Heart right ventricle (tissue), 16 donors: ENCODE measurements around the gene PCDHB8. TPM values are rescaled to one million over a fixed set of nuclear protein-coding genes. Genes with fewer than 3 reads are reported as not detected.
"Not testable (repeated sequence)": the region's sequence is repeated elsewhere in the genome, so short reads cannot be mapped to it uniquely, and the experiment has no call there.

Source experiments
- ATAC-seq, 8 donors: fragments of 200-7000 bp; cut with Tn5 transposase; one replicate each; pipeline ENCODE4 v1.9.1; 2020; ENCODE audit warnings: mild to moderate bottlenecking in 8 of 8, moderate library complexity in 8 of 8, moderate number of reproducible peaks in 1 of 8
- DNase-seq, 2 donors: peaks; one replicate each; pipeline ENCODE4 v3.0.0-alpha.2; 2020
- H3K27ac ChIP-seq, 10 donors: fragments of 200-600 bp; sonication (generic) in 2 of 10; one replicate each; pipeline versions ENCODE4 v1.5.0 to v1.8.0; 2020 to 2022; ENCODE audit warnings: mild to moderate bottlenecking in 3 of 10
- H3K27me3 ChIP-seq, 7 donors: fragments of 200-600 bp; one replicate each; pipeline ENCODE4 v1.8.0; 2021 to 2022; ENCODE audit warnings: mild to moderate bottlenecking in 2 of 7
- H3K36me3 ChIP-seq, 9 donors: fragments of 200-600 bp; sonication (generic) in 1 of 9; one replicate each; pipeline versions ENCODE4 v1.5.0 to v1.8.0; 2020 to 2022; ENCODE audit warnings: mild to moderate bottlenecking in 2 of 9
- H3K4me1 ChIP-seq, 9 donors: fragments of 200-600 bp; sonication (generic) in 1 of 9; one replicate each; pipeline versions ENCODE4 v1.5.0 to v1.8.0; 2020 to 2022; ENCODE audit warnings: mild to moderate bottlenecking in 4 of 9
- H3K4me3 ChIP-seq, 10 donors: fragments of 200-600 bp; sonication (generic) in 2 of 10; one replicate each; pipeline versions ENCODE4 v1.5.0 to v1.8.0; 2020 to 2022; ENCODE audit warnings: mild to moderate bottlenecking in 7 of 10, moderate library complexity in 2 of 10
- H3K9me3 ChIP-seq, 11 donors: fragments of 200-600 bp in 10 of 11; sonication (generic) in 2 of 11; one replicate each; pipeline versions ENCODE4 v1.5.0 to v1.8.0; 2013 to 2022; ENCODE audit warnings: mild to moderate bottlenecking in 2 of 11, control low read depth in 1 of 11, moderate library complexity in 1 of 11
- CTCF ChIP-seq, 9 donors: fragments of 200-600 bp; sonication (generic) in 2 of 9; IDR thresholded peaks; one replicate each; pipeline versions ENCODE4 v1.5.0 to v1.8.0; 2021 to 2022; ENCODE audit warnings: antibody characterized with exemption in 9 of 9, mild to moderate bottlenecking in 5 of 9, moderate library complexity in 1 of 9
- WGBS, 2 donors: extraction: QIAGEN DNeasy Blood & Tissue Kit; methylation state at CpG; one replicate each; pipeline ENCODE4 v1.1.7; 2013; ENCODE audit warnings: inconsistent platforms in 1 of 2; 5-methylcytosine and 5-hydroxymethylcytosine counted together
- intact Hi-C, 10 donors: fragments of 100-400 bp; cut with DNase I; formaldehyde crosslinking; loops; one replicate each; pipeline versions ENCODE4 v1.11.1 to v1.14.2; 2022
- polyA plus RNA-seq, 2 donors: library from polyadenylated mRNA; stranded (reverse); fragments of 200-250 nt; gene quantifications; one replicate each; pipeline ENCODE4 v1.2.3, GENCODE V29; 2013
- total RNA-seq, 10 donors: library from RNA; stranded (reverse); fragmentation: NEBNext Ultra II Directional in 3 of 10; extraction: Animal tissue kit (Norgen Biotek cat#: 25700) in 3 of 10; gene quantifications; one replicate each; pipeline versions ENCODE4 v1.2.1 to v1.2.4, GENCODE V29; 2021 to 2023
- donor health status: Arrhythmogenic right ventricular cardiomyopathy.
- donor health status: ischemic (EF 13 %, LVEDD 7.1; RV severe dilation, severe dysfunction).
- donor health status: healthy with polysubstance abuse.
- donor health status: DM: no; HTN: yes; CAD: no.
- donor health status: DM: no; HTN: no; CAD: no.
- donor health status: ischemic (EF 25% LVEDD 6.9; RV normal size, moderate dysfunction).
- donor health status: ischemic (EF 25% LVEDD 5.7; RV mildly dilated, moderate dysfunction).
- donor health status: healthy.
- donor health status: DM: yes; HTN: yes; CAD: no.
- donor health status: Ischemic cardiomyopathy.
- donor health status: ischemic (EF 35%, LVEDD 5.7; RV mildly dilated, moderate dysfunction).
- donor health status: nonischemic (EF 11% LVEDD 7.7; RV severe dilation, severe dysfunction).
- donor health status: DM: yes; HTN: yes; CAD: no.
- donor health status: PGD.
- donor health status: ischemic (EF 29% LVEDD 5.4; RV normal size, mild dysfunction).
- donor health status: nonischemic (EF 23%, LVEDD 6.1; RV moderate dilation, normal function).

Gene PCDHB8
- total and polyA plus RNA-seq, 12 donors = 0.29 to 5.8 (median 1.7) TPM

DNA sequence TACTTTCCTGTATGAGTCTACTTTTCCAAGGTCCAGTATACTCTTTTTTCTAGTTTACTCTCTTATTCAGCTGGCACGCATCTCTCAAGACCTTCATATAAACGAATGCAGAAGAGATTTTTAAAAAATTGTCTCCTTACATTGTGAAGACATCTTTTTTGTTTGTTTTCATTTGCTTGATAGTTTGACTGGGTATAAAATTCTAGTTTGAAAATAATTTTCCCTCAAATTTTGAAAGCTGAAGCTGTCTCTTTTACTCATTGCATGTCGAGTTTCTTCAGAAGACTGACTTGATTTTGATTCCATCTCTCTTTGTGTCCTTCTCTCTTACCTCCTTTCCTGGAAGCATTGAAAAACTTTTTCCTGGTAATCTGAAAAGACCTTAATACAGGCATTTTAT lies 18.8 kb downstream of the PCDHB8 start:
- Histone ChIP-seq H3K27me3 (peaks cover 0 to 12% (median 6%) of the 10 kb centered on the region in 7 donors), H3K4me1 (no peaks in the 10 kb centered on the region), H3K36me3 (peaks cover 0 to 4% (median 0%) of the 10 kb centered on the region in 9 donors), H3K27ac (no peak overlapping the region), H3K4me3 (no peak overlapping the region), H3K9me3 (peaks cover 0 to 91% (median 57%) of the 10 kb centered on the region in 11 donors)
- no peak for TF ChIP-seq CTCF (IDR thresholded peaks at IDR 0.05)
- intact Hi-C loops = no loop called here
- WGBS, 2 donors = 26 to 29% methylated on average over 3 of the region's 3 CpGs
- ATAC-seq (no peak), DNase-seq (no peak)

DNA sequence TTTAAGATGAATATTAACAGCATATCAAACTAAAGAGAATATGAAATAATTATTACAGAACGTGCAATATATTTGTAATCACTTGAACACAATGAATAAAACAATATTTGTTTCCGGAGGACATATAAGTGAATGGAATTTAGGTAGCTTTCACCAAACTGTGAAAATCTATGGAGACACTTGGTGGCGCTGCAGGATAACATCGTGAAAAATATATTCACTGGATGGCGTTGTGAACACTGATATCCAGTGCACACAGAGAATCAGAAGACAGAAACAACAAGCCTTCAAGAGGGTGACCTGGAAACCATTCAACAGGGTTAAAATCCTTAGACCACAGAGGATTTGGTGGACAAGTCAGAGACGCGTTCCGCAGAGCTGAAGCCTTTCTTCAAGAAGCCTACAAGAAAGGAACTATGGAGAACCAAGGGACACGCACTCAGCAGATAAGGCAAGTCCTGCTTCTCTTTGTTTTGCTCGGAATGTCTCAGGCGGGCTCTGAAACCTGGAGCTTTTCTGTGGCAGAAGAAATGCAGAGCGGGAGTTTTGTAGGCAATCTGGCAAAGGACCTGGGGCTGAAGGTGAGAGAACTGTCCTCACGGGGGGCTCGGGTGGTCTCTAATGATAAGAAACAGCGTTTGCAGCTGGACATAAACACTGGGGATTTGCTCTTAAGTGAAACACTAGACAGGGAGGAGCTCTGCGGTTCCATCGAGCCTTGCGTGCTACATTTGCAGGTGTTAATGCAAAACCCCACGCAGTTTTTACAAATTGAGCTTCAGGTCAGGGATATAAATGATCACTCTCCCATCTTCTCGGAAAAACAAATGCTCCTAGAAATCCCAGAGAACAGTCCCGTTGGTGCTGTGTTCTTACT lies 22.0 kb downstream of the PCDHB8 start, which contains the start of gene PCDHB11:
TSS of gene PCDHB11 (plus strand) at position 269 of the 877 bp plus-strand sequence. CDS start at position 417, 148 bp downstream.
- peak within 1 kb of the TSS in 6 of 10 donors; percentile 1 to 20 (median 15) for H3K4me3 ChIP-seq
- DNase-seq = no peak
- no peaks in the 10 kb centered on the region for H3K4me1 ChIP-seq
- peaks cover 0 to 98% (median 56%) of the 10 kb centered on the region in 11 donors for H3K9me3 ChIP-seq
- TF ChIP-seq CTCF (IDR thresholded peaks at IDR 0.05) = peak in 4 of 9 donors; percentile 4 to 19 (median 18)
- H3K27ac ChIP-seq = no peak within 1 kb of the TSS
- ATAC-seq = no peak
- peaks cover 0 to 20% (median 9%) of the 10 kb centered on the region in 7 donors for H3K27me3 ChIP-seq
- peaks cover 0 to 18% (median 0%) of the 10 kb centered on the region in 9 donors for H3K36me3 ChIP-seq
- 32 to 33% methylated on average over 21 of the region's 21 CpGs for WGBS, 2 donors
- intact Hi-C loops = loop anchor here in 1 of 10 donors (10.0 kb wide), 1 partner anchor 125 kb away; the partner anchor contains the start of gene TAF7

DNA sequence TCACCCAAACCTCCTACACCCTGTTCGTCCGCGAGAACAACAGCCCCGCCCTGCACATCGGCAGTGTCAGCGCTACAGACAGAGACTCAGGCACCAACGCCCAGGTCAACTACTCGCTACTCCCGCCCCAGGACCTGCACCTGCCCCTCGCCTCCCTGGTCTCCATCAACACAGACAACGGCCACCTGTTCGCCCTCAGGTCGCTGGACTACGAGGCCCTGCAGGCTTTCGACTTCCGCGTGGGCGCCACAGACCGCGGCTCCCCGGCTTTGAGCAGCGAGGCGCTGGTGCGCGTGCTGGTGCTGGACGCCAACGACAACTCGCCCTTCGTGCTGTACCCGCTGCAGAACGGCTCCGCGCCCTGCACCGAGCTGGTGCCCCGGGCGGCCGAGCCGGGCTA lies 23.5 kb downstream of the PCDHB8 start:
- not testable (repeated sequence) for H3K4me1 ChIP-seq, DNase-seq, H3K27ac ChIP-seq, H3K4me3 ChIP-seq, ATAC-seq
- intact Hi-C loops = loop anchor here in 1 of 10 donors (10.0 kb wide), 1 partner anchor 124 kb away; the partner anchor contains the start of gene TAF7
- peaks cover 0 to 30% (median 0%) of the 10 kb centered on the region in 9 donors for H3K36me3 ChIP-seq
- 24 to 26% methylated on average over 23 to 27 of the region's 38 CpGs for WGBS, 2 donors
- peaks cover 0 to 29% (median 9%) of the 10 kb centered on the region in 7 donors for H3K27me3 ChIP-seq
- H3K9me3 ChIP-seq = peaks cover 0 to 98% (median 53%) of the 10 kb centered on the region in 11 donors

- WGBS, 2 donors = 25 to 28% methylated on average over 28 to 29 of the region's 35 CpGs
- ATAC-seq, H3K4me1 ChIP-seq, H3K27ac ChIP-seq, H3K4me3 ChIP-seq, DNase-seq: not testable (repeated sequence)
- peaks cover 0 to 35% (median 0%) of the 10 kb centered on the region in 9 donors for H3K36me3 ChIP-seq
- peaks cover 0 to 98% (median 48%) of the 10 kb centered on the region in 11 donors for H3K9me3 ChIP-seq
- peaks cover 0 to 34% (median 9%) of the 10 kb centered on the region in 7 donors for H3K27me3 ChIP-seq
- intact Hi-C loops = loop anchor here in 1 of 10 donors (10.0 kb wide), 1 partner anchor 123 kb away; the partner anchor contains the start of gene TAF7
These were observed 24.1 kb downstream of the PCDHB8 start for GRCh38 chr5:141201646-141202045.

- Histone ChIP-seq H3K9me3 (peaks cover 0 to 99% (median 39%) of the 10 kb centered on the region in 11 donors), H3K27me3 (peaks cover 0 to 51% (median 15%) of the 10 kb centered on the region in 7 donors), H3K4me1 (peaks cover 0 to 1% (median 0%) of the 10 kb centered on the region in 9 donors), H3K4me3 (peak within 1 kb of the TSS in 6 of 10 donors; percentile 12 to 34 (median 26)), H3K27ac (no peak within 1 kb of the TSS), H3K36me3 (peaks cover 0 to 33% (median 0%) of the 10 kb centered on the region in 9 donors)
- intact Hi-C loops = loop anchor here in 1 of 10 donors (10.0 kb wide), 1 partner anchor 116 kb away; the partner anchor contains the start of gene TAF7
- ATAC-seq (no peak), DNase-seq (no peak)
- WGBS, 2 donors = 18% methylated on average over 11 of the region's 11 CpGs
- peak in 7 of 9 donors; percentile 21 to 50 (median 32) for TF ChIP-seq CTCF (IDR thresholded peaks at IDR 0.05)
These were observed 30.9 kb downstream of the PCDHB8 start, which contains the start of gene PCDHB12 for GRCh38 chr5:141208478-141208877. PCDHB12 (plus strand) TSS chr5:141208719; CDS start chr5:141208908, 189 bp downstream.

DNA sequence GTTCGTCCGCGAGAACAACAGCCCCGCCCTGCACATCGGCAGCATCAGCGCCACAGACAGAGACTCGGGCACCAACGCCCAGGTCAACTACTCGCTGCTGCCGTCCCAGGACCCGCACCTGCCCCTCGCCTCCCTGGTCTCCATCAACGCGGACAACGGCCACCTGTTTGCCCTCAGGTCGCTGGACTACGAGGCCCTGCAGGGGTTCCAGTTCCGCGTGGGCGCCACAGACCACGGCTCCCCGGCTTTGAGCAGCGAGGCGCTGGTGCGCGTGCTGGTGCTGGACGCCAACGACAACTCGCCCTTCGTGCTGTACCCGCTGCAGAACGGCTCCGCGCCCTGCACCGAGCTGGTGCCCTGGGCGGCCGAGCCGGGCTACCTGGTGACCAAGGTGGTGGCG lies 32.7 kb downstream of the PCDHB8 start:
- H3K4me1 ChIP-seq, ATAC-seq, DNase-seq, H3K4me3 ChIP-seq, H3K27ac ChIP-seq: not testable (repeated sequence)
- intact Hi-C loops = loop anchor here in 4 of 10 donors (10.0 kb wide), 2 partner anchors 205 to 355 kb away; partner anchors contain the start of genes PCDHGA10 (in 1 of the 4) and PCDHGB7 (in 1 of the 4)
- H3K9me3 ChIP-seq = peaks cover 0 to 95% (median 37%) of the 10 kb centered on the region in 11 donors
- whole genome bisulfite sequencing, 2 donors = 31 to 32% methylated on average over 34 to 39 of the region's 39 CpGs
- H3K27me3 ChIP-seq = peaks cover 0 to 40% (median 13%) of the 10 kb centered on the region in 7 donors
- H3K36me3 ChIP-seq = peaks cover 0 to 17% (median 0%) of the 10 kb centered on the region in 9 donors

- intact Hi-C loops = loop anchor here in 4 of 10 donors (10.0 kb wide), 2 partner anchors 204 to 354 kb away; partner anchors contain the start of genes PCDHGA10 (in 1 of the 4) and PCDHGB7 (in 1 of the 4)
- 21 to 27% methylated on average over 16 to 21 of the region's 27 CpGs for WGBS, 2 donors
These were observed 33.3 kb downstream of the PCDHB8 start for GRCh38 chr5:141210849-141211248.

More at GRCh38 chr5:141210849-141211248, 33.3 kb downstream of the PCDHB8 start:
- ATAC-seq, DNase-seq, H3K27ac ChIP-seq, H3K4me3 ChIP-seq, H3K4me1 ChIP-seq: not testable (repeated sequence)
- peaks cover 0 to 36% (median 13%) of the 10 kb centered on the region in 7 donors for H3K27me3 ChIP-seq
- H3K9me3 ChIP-seq = peaks cover 0 to 93% (median 34%) of the 10 kb centered on the region in 11 donors
- H3K36me3 ChIP-seq = peaks cover 0 to 11% (median 0%) of the 10 kb centered on the region in 9 donors
